Measurements from ENCODE around the gene AKR1C1.
"Not testable (repeated sequence)": the region's sequence is repeated elsewhere in the genome, so short reads cannot be mapped to it uniquely, and the experiment has no call there.

AKR1C1 gene

GRCh38 chr10:4947635-4948596, 15.3 kb upstream of the AKR1C1 start:
- no peak for ATAC-seq
- DNase-seq: no peak

- ATAC-seq: not testable (repeated sequence)
Measured at GRCh38 chr10:4951512-4952162, 11.6 kb upstream of the AKR1C1 start.

GRCh38 chr10:4953405-4953804, 9.8 kb upstream of the AKR1C1 start:
- ATAC-seq: no peak
- no peak for DNase-seq

More at GRCh38 chr10:4951512-4952162, 11.6 kb upstream of the AKR1C1 start:
- not testable (repeated sequence) for DNase-seq

GRCh38 chr10:4956088-4956487, 7.1 kb upstream of the AKR1C1 start:
- not testable (repeated sequence) for ATAC-seq, DNase-seq

GRCh38 chr10:4956955-4957645, 6.1 kb upstream of the AKR1C1 start:
- DNase-seq, ATAC-seq: not testable (repeated sequence)

- not testable (repeated sequence) for DNase-seq, ATAC-seq
Measured at GRCh38 chr10:4961558-4961957, 1.7 kb upstream of the AKR1C1 start.

- not testable (repeated sequence) for ATAC-seq, DNase-seq
Measured at GRCh38 chr10:4962308-4962707, 907 bp upstream of the AKR1C1 start.

GRCh38 chr10:4963815-4964154, 570 bp downstream of the AKR1C1 start:
- DNase-seq, ATAC-seq: not testable (repeated sequence)

GRCh38 chr10:4965763-4966162, 2.5 kb downstream of the AKR1C1 start:
- not testable (repeated sequence) for ATAC-seq, DNase-seq

GRCh38 chr10:4967189-4967588, 4.0 kb downstream of the AKR1C1 start:
- ATAC-seq, DNase-seq: not testable (repeated sequence)

GRCh38 chr10:4969289-4969688, 6.1 kb downstream of the AKR1C1 start:
- not testable (repeated sequence) for DNase-seq, ATAC-seq

GRCh38 chr10:4970362-4970761, 7.1 kb downstream of the AKR1C1 start:
- not testable (repeated sequence) for DNase-seq

GRCh38 chr10:4972369-4973142, 9.3 kb downstream of the AKR1C1 start:
- not testable (repeated sequence) for DNase-seq, ATAC-seq

More at GRCh38 chr10:4970362-4970761, 7.1 kb downstream of the AKR1C1 start:
- ATAC-seq: not testable (repeated sequence)

GRCh38 chr10:4973294-4973693, 10.1 kb downstream of the AKR1C1 start:
- ATAC-seq, DNase-seq: not testable (repeated sequence)

GRCh38 chr10:4974400-4974799, 11.2 kb downstream of the AKR1C1 start:
- not testable (repeated sequence) for ATAC-seq, DNase-seq

- DNase-seq: no peak
- no peak for ATAC-seq
Measured at GRCh38 chr10:4977025-4977424, 13.8 kb downstream of the AKR1C1 start.

GRCh38 chr10:4978870-4979269, 15.7 kb downstream of the AKR1C1 start:
- DNase-seq (no peak), ATAC-seq (no peak)

- no peak for DNase-seq
- ATAC-seq: no peak
Measured at GRCh38 chr10:4980793-4981192, 17.6 kb downstream of the AKR1C1 start.

GRCh38 chr10:4981722-4982471, 18.7 kb downstream of the AKR1C1 start:
- ATAC-seq (no peak), DNase-seq (no peak)

- ATAC-seq: no peak
- no peak for DNase-seq
Measured at GRCh38 chr10:4982764-4983226, 19.6 kb downstream of the AKR1C1 start.
